ENCODE data around the gene DGKD. TPM values are rescaled to one million over a fixed set of nuclear protein-coding genes. Genes with fewer than 3 reads are reported as not detected.

Gene DGKD
- total RNA-seq, 1 experiment from 2014 or later, result 105 TPM

- peaks cover 45% of the 10 kb centered on the region for H3K36me3 Mint-ChIP-seq (ENCODE audit: insufficient read depth, unreplicated experiment)
- Histone ChIP-seq H3K9me3 (no peaks in the 10 kb centered on the region), H3K4me3 (ENCODE audit: low read depth, low read length) (peak overlapping the region; percentile 83), H3K36me3 (ENCODE audit: control insufficient read depth, insufficient read depth, low read length) (no peaks in the 10 kb centered on the region), H3K4me1 (peaks cover 65% of the 10 kb centered on the region), H3K27me3 (replicated peaks; ENCODE audit: control insufficient read depth, insufficient read depth, low read length) (no peaks in the 10 kb centered on the region)
- H3K4me1 Mint-ChIP-seq (ENCODE audit: low read depth, unreplicated experiment), result peaks cover 36% of the 10 kb centered on the region
- ChIA-PET POLR2A (no interaction called here), CTCF (interaction anchor here (0.6 kb wide), 1 partner anchor 607 kb away, joined by 7 read pairs; no protein-coding TSS in a partner anchor)
- H3K27ac Mint-ChIP-seq (ENCODE audit: unreplicated experiment), result no peak overlapping the region
- no peaks in the 10 kb centered on the region for H3K9me3 Mint-ChIP-seq (ENCODE audit: unreplicated experiment)
- BruUV-seq (replicated peaks), result no TSS peak
- no peaks in the 10 kb centered on the region for H3K27me3 Mint-ChIP-seq (ENCODE audit: insufficient read depth, unreplicated experiment)
- TF ChIP-seq CTCF (IDR thresholded peaks at IDR 0.05; ENCODE audit: insufficient read depth in 1 of 2, low read depth in 1 of 2, low read length in 1 of 2, severe bottlenecking in 1 of 2, unreplicated experiment in 1 of 2), result no peak
- no peak for DNase-seq
- H3K4me3 Mint-ChIP-seq (ENCODE audit: unreplicated experiment), result peak overlapping the region; percentile 70
- intact Hi-C loops (cut with micrococcal nuclease; ENCODE audit: unreplicated experiment), result loop anchor here (10.0 kb wide), 1 partner anchor 90 kb away; no protein-coding TSS in a partner anchor
Measured at GRCh38 chr2:233354500-233354924, 218 bp downstream of the DGKD start.

GRCh38 chr2:233354971-233355574 is 779 bp downstream of the DGKD start:
- Mint-ChIP-seq H3K27me3 (ENCODE audit: insufficient read depth, unreplicated experiment) (no peaks in the 10 kb centered on the region), H3K36me3 (ENCODE audit: insufficient read depth, unreplicated experiment) (peaks cover 51% of the 10 kb centered on the region), H3K9me3 (ENCODE audit: unreplicated experiment) (no peaks in the 10 kb centered on the region), H3K27ac (ENCODE audit: unreplicated experiment) (peak overlapping the region; percentile 58), H3K4me1 (ENCODE audit: low read depth, unreplicated experiment) (peaks cover 40% of the 10 kb centered on the region), H3K4me3 (ENCODE audit: unreplicated experiment) (peak overlapping the region; percentile 71)
- no TSS peak for BruUV-seq (replicated peaks)
- Histone ChIP-seq H3K36me3 (ENCODE audit: control insufficient read depth, insufficient read depth, low read length) (no peaks in the 10 kb centered on the region), H3K4me3 (ENCODE audit: low read depth, low read length) (peak overlapping the region; percentile 83), H3K27me3 (replicated peaks; ENCODE audit: control insufficient read depth, insufficient read depth, low read length) (no peaks in the 10 kb centered on the region), H3K4me1 (peaks cover 69% of the 10 kb centered on the region), H3K9me3 (no peaks in the 10 kb centered on the region)
- no peak for DNase-seq
- CTCF ChIA-PET, result no interaction called here
- no peak for TF ChIP-seq CTCF (IDR thresholded peaks at IDR 0.05; ENCODE audit: insufficient read depth in 1 of 2, low read depth in 1 of 2, low read length in 1 of 2, severe bottlenecking in 1 of 2, unreplicated experiment in 1 of 2)
- intact Hi-C loops (cut with micrococcal nuclease; ENCODE audit: unreplicated experiment), result loop anchor here (10.0 kb wide), 1 partner anchor 90 kb away; no protein-coding TSS in a partner anchor
- POLR2A ChIA-PET, result no interaction called here

- Mint-ChIP-seq H3K27ac (ENCODE audit: unreplicated experiment) (peak overlapping the region; percentile 58), H3K27me3 (ENCODE audit: insufficient read depth, unreplicated experiment) (no peaks in the 10 kb centered on the region), H3K9me3 (ENCODE audit: unreplicated experiment) (no peaks in the 10 kb centered on the region), H3K36me3 (ENCODE audit: insufficient read depth, unreplicated experiment) (peaks cover 58% of the 10 kb centered on the region), H3K4me1 (ENCODE audit: low read depth, unreplicated experiment) (peaks cover 41% of the 10 kb centered on the region), H3K4me3 (ENCODE audit: unreplicated experiment) (peak overlapping the region; percentile 71)
- ChIA-PET CTCF (no interaction called here), POLR2A (interaction anchor here (0.8 kb wide), 1 partner anchor 10 kb away, joined by 6 read pairs; no protein-coding TSS in a partner anchor)
- DNase-seq, result no peak
- Histone ChIP-seq H3K36me3 (ENCODE audit: control insufficient read depth, insufficient read depth, low read length) (no peaks in the 10 kb centered on the region), H3K27me3 (replicated peaks; ENCODE audit: control insufficient read depth, insufficient read depth, low read length) (no peaks in the 10 kb centered on the region), H3K4me1 (peaks cover 67% of the 10 kb centered on the region), H3K4me3 (ENCODE audit: low read depth, low read length) (peak overlapping the region; percentile 83), H3K9me3 (no peaks in the 10 kb centered on the region)
- no peak for TF ChIP-seq CTCF (IDR thresholded peaks at IDR 0.05; ENCODE audit: insufficient read depth in 1 of 2, low read depth in 1 of 2, low read length in 1 of 2, severe bottlenecking in 1 of 2, unreplicated experiment in 1 of 2)
- no TSS peak for BruUV-seq (replicated peaks)
- intact Hi-C loops (cut with micrococcal nuclease; ENCODE audit: unreplicated experiment), result loop anchor here (10.0 kb wide), 1 partner anchor 89 kb away; no protein-coding TSS in a partner anchor
Measured at GRCh38 chr2:233355916-233356315, 1.6 kb downstream of the DGKD start.

Measured in Caco-2 (cell line).